ENCODE measurements around the gene CLUH.
"Not testable (repeated sequence)": the region's sequence is repeated elsewhere in the genome, so short reads cannot be mapped to it uniquely, and the experiment has no call there.

The CLUH gene

GRCh38 chr17:2660410-2660809 is 51.2 kb downstream of the CLUH start:
- H3K27ac Mint-ChIP-seq = peak overlapping the region; percentile 56
- not testable (repeated sequence) for H3K9me3 Mint-ChIP-seq, H3K27me3 Mint-ChIP-seq, H3K4me3 Mint-ChIP-seq
- peaks cover 44% of the 10 kb centered on the region for H3K36me3 Mint-ChIP-seq (ENCODE audit: low read depth)
- H3K4me1 Mint-ChIP-seq (ENCODE audit: low read depth) = peaks cover 40% of the 10 kb centered on the region

- Mint-ChIP-seq H3K36me3 (ENCODE audit: low read depth) (peaks cover 46% of the 10 kb centered on the region), H3K4me1 (ENCODE audit: low read depth) (peaks cover 41% of the 10 kb centered on the region)
- not testable (repeated sequence) for H3K27me3 Mint-ChIP-seq, H3K4me3 Mint-ChIP-seq, H3K9me3 Mint-ChIP-seq, H3K27ac Mint-ChIP-seq
Measured at GRCh38 chr17:2659337-2659736, 52.2 kb downstream of the CLUH start.

- Mint-ChIP-seq H3K36me3 (ENCODE audit: low read depth) (peaks cover 62% of the 10 kb centered on the region), H3K9me3 (no peaks in the 10 kb centered on the region), H3K27me3 (no peaks in the 10 kb centered on the region), H3K4me1 (ENCODE audit: low read depth) (peaks cover 37% of the 10 kb centered on the region), H3K27ac (no peak overlapping the region), H3K4me3 (no peak overlapping the region)
Measured at GRCh38 chr17:2656283-2656682, 55.3 kb downstream of the CLUH start.

GRCh38 chr17:2655546-2655945 is 56.0 kb downstream of the CLUH start:
- Mint-ChIP-seq H3K27me3 (no peaks in the 10 kb centered on the region), H3K9me3 (no peaks in the 10 kb centered on the region), H3K36me3 (ENCODE audit: low read depth) (peaks cover 60% of the 10 kb centered on the region), H3K27ac (no peak overlapping the region), H3K4me1 (ENCODE audit: low read depth) (peaks cover 29% of the 10 kb centered on the region), H3K4me3 (no peak overlapping the region)

GRCh38 chr17:2652911-2653310 is 58.7 kb downstream of the CLUH start:
- H3K4me3 Mint-ChIP-seq, H3K9me3 Mint-ChIP-seq, H3K27me3 Mint-ChIP-seq: not testable (repeated sequence)
- peak overlapping the region; percentile 36 for H3K27ac Mint-ChIP-seq
- peaks cover 22% of the 10 kb centered on the region for H3K4me1 Mint-ChIP-seq (ENCODE audit: low read depth)
- peaks cover 62% of the 10 kb centered on the region for H3K36me3 Mint-ChIP-seq (ENCODE audit: low read depth)

- no peak overlapping the region for H3K4me3 Mint-ChIP-seq
- no peaks in the 10 kb centered on the region for H3K27me3 Mint-ChIP-seq
- H3K9me3 Mint-ChIP-seq = no peaks in the 10 kb centered on the region
- H3K27ac Mint-ChIP-seq = no peak overlapping the region
- peaks cover 3% of the 10 kb centered on the region for H3K4me1 Mint-ChIP-seq (ENCODE audit: low read depth)
- H3K36me3 Mint-ChIP-seq (ENCODE audit: low read depth) = peaks cover 56% of the 10 kb centered on the region
Measured at GRCh38 chr17:2649191-2649590, 62.4 kb downstream of the CLUH start.

- Mint-ChIP-seq H3K4me3 (peak overlapping the region; percentile 9), H3K27me3 (no peaks in the 10 kb centered on the region), H3K27ac (no peak overlapping the region), H3K36me3 (ENCODE audit: low read depth) (peaks cover 57% of the 10 kb centered on the region), H3K9me3 (no peaks in the 10 kb centered on the region), H3K4me1 (ENCODE audit: low read depth) (peaks cover 2% of the 10 kb centered on the region)
Measured at GRCh38 chr17:2647957-2648356, 63.6 kb downstream of the CLUH start.

GRCh38 chr17:2644971-2645370 is 66.6 kb downstream of the CLUH start:
- peaks cover 63% of the 10 kb centered on the region for H3K36me3 Mint-ChIP-seq (ENCODE audit: low read depth)
- no peaks in the 10 kb centered on the region for H3K9me3 Mint-ChIP-seq
- H3K27ac Mint-ChIP-seq = no peak overlapping the region
- H3K4me3 Mint-ChIP-seq = no peak overlapping the region
- peaks cover 7% of the 10 kb centered on the region for H3K4me1 Mint-ChIP-seq (ENCODE audit: low read depth)
- H3K27me3 Mint-ChIP-seq = no peaks in the 10 kb centered on the region
